GM12878 (cell line): Measurements from ENCODE around the gene SLC25A28. TPM values are rescaled to one million over a fixed set of nuclear protein-coding genes. Genes with fewer than 3 reads are reported as not detected.

ENCODE experiments used
- ATAC-seq: fragments of 200-7000 bp; cut with Tn5 transposase; 3 replicates; pipeline ENCODE4 v1.9.1; 2020; ENCODE audit warnings: mild to moderate bottlenecking, moderate library complexity
- BruUV-seq: library from RNA; stranded (reverse); fragments of 400-500 nt; replicated peaks from 2 replicates; lab custom pipeline; 2021; lab: Mats Ljungman, UMichigan
- CTCF ChIA-PET: fragments of 300-600 bp; sonication (Branson Sonifier 250); formaldehyde crosslinking; extraction: SDS; loops from one replicate; lab custom pipeline; 2021; ENCODE audit warnings: inconsistent platforms; lab: Yijun Ruan, JAX
- POLR2A ChIA-PET: fragments of 350-600 bp; formaldehyde crosslinking; extraction: SDS; loops from one replicate; lab custom pipeline; 2021; ENCODE audit warnings: inconsistent platforms; lab: Charles Lee
- RAD21 ChIA-PET: fragments of 300-600 bp; sonication (Branson Sonifier 250); formaldehyde crosslinking; loops from one replicate; lab custom pipeline; 2023; ENCODE audit warnings: antibody characterized with exemption; ENCODE audit not compliant: unreplicated experiment; lab: Charles Lee
- SMC1A ChIA-PET: fragments of 300-600 bp; sonication (Branson Sonifier 250); formaldehyde crosslinking; loops from one replicate; lab custom pipeline; 2023; ENCODE audit not compliant: unreplicated experiment, uncharacterized antibody; lab: Charles Lee
- DNase-seq: peaks from one replicate; pipeline ENCODE4 v3.0.0-alpha.2; 2011; ENCODE audit warnings: low read depth, low spot score
- FAIRE-seq: peaks from 3 replicates; lab custom pipeline; 2011; peaks lifted over from hg19 to GRCh38; lab: Jason Lieb, UNC
- H2AFZ ChIP-seq: 2 replicates; pipeline ENCODE4 v1.6.0; 2011; ENCODE audit warnings: low read depth, low read length, control low read depth; ENCODE audit not compliant: control insufficient read depth
- H3K27ac ChIP-seq: 2 replicates; pipeline ENCODE4 v1.5.1; 2011; ENCODE audit warnings: control low read depth; ENCODE audit not compliant: control insufficient read depth, insufficient read depth
- H3K27me3 ChIP-seq, 2 experiments: replicated peaks in 1 of 2; 2 replicates each; pipeline versions ENCODE4 v1.6.0 to v1.6.1; 2011; ENCODE audit warnings: low read length in 1 of 2; ENCODE audit not compliant: control insufficient read depth in 2 of 2, insufficient read depth in 2 of 2
- H3K36me3 ChIP-seq, 2 experiments: 2 replicates each; pipeline ENCODE4 v1.5.1; 2011; ENCODE audit warnings: low read length in 1 of 2; ENCODE audit not compliant: control insufficient read depth in 2 of 2, insufficient read depth in 2 of 2
- H3K4me1 ChIP-seq: 2 replicates; pipeline ENCODE4 v1.6.1; 2011; ENCODE audit warnings: mild to moderate bottlenecking, low read length, moderate library complexity, mixed read lengths; ENCODE audit not compliant: control insufficient read depth, insufficient read depth
- H3K4me2 ChIP-seq: 2 replicates; pipeline ENCODE4 v1.6.0; 2011; ENCODE audit warnings: control low read depth; ENCODE audit not compliant: control insufficient read depth, insufficient read depth
- H3K4me3 ChIP-seq: fragments of 200-600 bp; sonication (generic); 2 replicates; pipeline ENCODE4 v1.5.1; 2016
- H3K79me2 ChIP-seq: 2 replicates; pipeline ENCODE4 v1.6.0; 2011; ENCODE audit warnings: low read length; ENCODE audit not compliant: control insufficient read depth, insufficient read depth
- H3K9ac ChIP-seq: 2 replicates; pipeline ENCODE4 v1.8.0; 2011; ENCODE audit warnings: low read length, control low read depth, mixed read lengths; ENCODE audit not compliant: control insufficient read depth, insufficient read depth
- H3K9me3 ChIP-seq: replicated peaks from 3 replicates; pipeline ENCODE4 v1.5.1; 2011; ENCODE audit warnings: mild to moderate bottlenecking, low read length; ENCODE audit not compliant: control insufficient read depth, insufficient read depth
- H4K20me1 ChIP-seq: 2 replicates; pipeline ENCODE4 v1.6.0; 2011; ENCODE audit not compliant: control insufficient read depth, insufficient read depth
- SIX5 ChIP-seq: IDR thresholded peaks from 2 replicates; pipeline ENCODE4 v1.6.1; 2011; ENCODE audit warnings: mild to moderate bottlenecking, low read depth, low read length, moderate library complexity; ENCODE audit not compliant: severe bottlenecking
- in situ Hi-C: fragments of 300-500 bp; cut with MboI; formaldehyde crosslinking; loops from 9 replicates; pipeline ENCODE4 v1.14.3; 2018; ENCODE audit warnings: mixed read lengths
- intact Hi-C: fragments of 100-400 bp; cut with micrococcal nuclease; formaldehyde crosslinking; loops from one replicate; pipeline ENCODE4 v1.14.2; 2022; ENCODE audit not compliant: unreplicated experiment
- polyA plus RNA-seq, 11 experiments: library from polyadenylated mRNA; depleted of rRNA in 4 of 11; unstranded in 6 of 11; stranded (reverse) in 5 of 11; fragments of >200 nt; fragmentation: Nextera tagmentation in 4 of 11; fragmentation: Illumina TruSeq in 1 of 11; extraction: Ambion mirVana in 4 of 11; extraction: Trizol in 1 of 11; gene quantifications; 1 replicate in 1 of 11; 2 replicates in 10 of 11; pipeline versions ENCODE4 v1.2.1 to v1.2.3, GENCODE V29; 2011 to 2016; ENCODE audit warnings: inconsistent platforms in 2 of 11, missing spikeins in 2 of 11, low read depth in 1 of 11
- total RNA-seq, 4 experiments: library from RNA; depleted of rRNA in 3 of 4; stranded (reverse); fragments of >200 nt in 3 of 4; fragmentation: Illumina TruSeq in 1 of 4; extraction: Trizol in 1 of 4; gene quantifications; 2 replicates each; pipeline versions ENCODE4 v1.2.1 to v1.2.3, GENCODE V29; 2013 to 2021
- TF ChIP-seq, protein P1 (sequence below): fragments of 450-650 bp; IDR thresholded peaks from 2 replicates; pipeline ENCODE4 v1.6.1; 2017; ENCODE audit warnings: mild to moderate bottlenecking, moderate library complexity

Gene SLC25A28
- total and polyA plus RNA-seq, 10 of the 15 experiments (the other 5 are each of a cell fraction or from before 2014, with no cell fraction given) = 7.5 to 47.8 (median 24.9) TPM

DNA sequence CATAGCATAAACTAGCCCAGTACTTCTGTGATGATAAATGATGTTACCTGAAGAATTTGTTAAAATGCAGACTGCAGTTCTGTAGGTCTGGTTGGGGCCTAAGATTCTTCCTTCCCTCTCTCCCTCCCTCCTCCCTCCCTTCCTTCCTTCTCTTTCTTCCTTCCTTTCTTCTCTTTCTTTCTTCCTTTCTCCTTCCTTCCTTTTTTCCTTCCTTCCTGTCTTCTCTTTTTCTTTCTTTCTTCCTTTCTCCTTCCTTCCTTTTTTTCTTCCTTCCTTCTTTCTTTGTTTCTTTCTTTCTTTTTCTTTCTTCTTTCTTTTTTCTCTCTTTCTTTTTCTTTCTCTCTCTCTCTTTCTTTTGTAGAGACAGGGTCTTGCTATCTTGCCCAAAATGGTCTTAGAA, 3.7 kb upstream of the SLC25A28 start:
- RAD21 ChIA-PET = no interaction called here
- no peaks in the 10 kb centered on the region for H3K27me3 ChIP-seq
- CTCF ChIA-PET = interaction anchor here (1.6 to 2.7 kb wide), 3 partner anchors 63 to 188 kb away, joined by 5 to 16 read pairs (median 7); no protein-coding TSS in a partner anchor
- no peaks in the 10 kb centered on the region for H3K36me3 ChIP-seq
- H3K4me3 ChIP-seq = no peak overlapping the region
- no TSS peak for BruUV-seq
- in situ Hi-C loops = no loop called here
- peaks cover 12% of the 10 kb centered on the region for H3K79me2 ChIP-seq
- peaks cover 3% of the 10 kb centered on the region; the same call in 1 of the 2 replicates for H3K4me1 ChIP-seq
- no peak for FAIRE-seq
- no peak overlapping the region for H3K27ac ChIP-seq
- TF ChIP-seq, protein P1, sequence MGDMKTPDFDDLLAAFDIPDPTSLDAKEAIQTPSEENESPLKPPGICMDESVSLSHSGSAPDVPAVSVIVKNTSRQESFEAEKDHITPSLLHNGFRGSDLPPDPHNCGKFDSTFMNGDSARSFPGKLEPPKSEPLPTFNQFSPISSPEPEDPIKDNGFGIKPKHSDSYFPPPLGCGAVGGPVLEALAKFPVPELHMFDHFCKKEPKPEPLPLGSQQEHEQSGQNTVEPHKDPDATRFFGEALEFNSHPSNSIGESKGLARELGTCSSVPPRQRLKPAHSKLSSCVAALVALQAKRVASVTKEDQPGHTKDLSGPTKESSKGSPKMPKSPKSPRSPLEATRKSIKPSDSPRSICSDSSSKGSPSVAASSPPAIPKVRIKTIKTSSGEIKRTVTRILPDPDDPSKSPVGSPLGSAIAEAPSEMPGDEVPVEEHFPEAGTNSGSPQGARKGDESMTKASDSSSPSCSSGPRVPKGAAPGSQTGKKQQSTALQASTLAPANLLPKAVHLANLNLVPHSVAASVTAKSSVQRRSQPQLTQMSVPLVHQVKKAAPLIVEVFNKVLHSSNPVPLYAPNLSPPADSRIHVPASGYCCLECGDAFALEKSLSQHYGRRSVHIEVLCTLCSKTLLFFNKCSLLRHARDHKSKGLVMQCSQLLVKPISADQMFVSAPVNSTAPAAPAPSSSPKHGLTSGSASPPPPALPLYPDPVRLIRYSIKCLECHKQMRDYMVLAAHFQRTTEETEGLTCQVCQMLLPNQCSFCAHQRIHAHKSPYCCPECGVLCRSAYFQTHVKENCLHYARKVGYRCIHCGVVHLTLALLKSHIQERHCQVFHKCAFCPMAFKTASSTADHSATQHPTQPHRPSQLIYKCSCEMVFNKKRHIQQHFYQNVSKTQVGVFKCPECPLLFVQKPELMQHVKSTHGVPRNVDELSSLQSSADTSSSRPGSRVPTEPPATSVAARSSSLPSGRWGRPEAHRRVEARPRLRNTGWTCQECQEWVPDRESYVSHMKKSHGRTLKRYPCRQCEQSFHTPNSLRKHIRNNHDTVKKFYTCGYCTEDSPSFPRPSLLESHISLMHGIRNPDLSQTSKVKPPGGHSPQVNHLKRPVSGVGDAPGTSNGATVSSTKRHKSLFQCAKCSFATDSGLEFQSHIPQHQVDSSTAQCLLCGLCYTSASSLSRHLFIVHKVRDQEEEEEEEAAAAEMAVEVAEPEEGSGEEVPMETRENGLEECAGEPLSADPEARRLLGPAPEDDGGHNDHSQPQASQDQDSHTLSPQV = no peak
- TF ChIP-seq SIX5 = no peak
- POLR2A ChIA-PET = no interaction called here
- SMC1A ChIA-PET = interaction anchor here (1.0 to 1.3 kb wide), 2 partner anchors 9 to 1454 kb away, joined by 3 to 5 read pairs; no protein-coding TSS in a partner anchor
- intact Hi-C loops = no loop called here
- no peak overlapping the region for H3K4me2 ChIP-seq
- H2AFZ ChIP-seq = no peak overlapping the region
- no peaks in the 10 kb centered on the region for H3K9me3 ChIP-seq
- no peak for DNase-seq
- no peak for ATAC-seq
- no peak overlapping the region for H3K9ac ChIP-seq
- no peaks in the 10 kb centered on the region for H4K20me1 ChIP-seq
